A673 (cell line): ENCODE measurements around the gene PSMB10. TPM values are rescaled to one million over a fixed set of nuclear protein-coding genes. Genes with fewer than 3 reads are reported as not detected.

ENCODE experiments used
- BruUV-seq: library from RNA; stranded (reverse); fragments of 400-500 nt; replicated peaks from 2 replicates; lab custom pipeline; 2021; lab: Mats Ljungman, UMichigan
- CTCF ChIA-PET: fragments of 300-600 bp; sonication (Branson Sonifier 250); formaldehyde crosslinking; loops from one replicate; lab custom pipeline; 2022; ENCODE audit warnings: antibody characterized with exemption; lab: Charles Lee
- POLR2A ChIA-PET: fragments of 300-600 bp; sonication (Branson Sonifier 250); formaldehyde crosslinking; loops from one replicate; lab custom pipeline; 2022; ENCODE audit warnings: antibody characterized with exemption; ENCODE audit not compliant: low non-redundant PET; lab: Charles Lee
- DNase-seq: peaks from one replicate; pipeline ENCODE4 v3.0.0-alpha.2; 2015; ENCODE audit warnings: low spot score
- H3K27ac ChIP-seq: fragments of 200-600 bp; sonication (generic); 2 replicates; pipeline ENCODE4 v1.5.1; 2016; ENCODE audit warnings: mixed run types, low read depth, mild to moderate bottlenecking, mixed read lengths, antibody characterized with exemption, low read length; ENCODE audit not compliant: poor library complexity, severe bottlenecking
- H3K27me3 ChIP-seq: fragments of 200-600 bp; sonication (generic); replicated peaks from 2 replicates; pipeline ENCODE4 v1.6.1; 2017; ENCODE audit warnings: mixed run types, low read depth, mild to moderate bottlenecking, mixed read lengths, antibody characterized with exemption, low read length; ENCODE audit not compliant: insufficient read depth, poor library complexity
- H3K36me3 ChIP-seq: fragments of 200-600 bp; sonication (generic); 2 replicates; pipeline ENCODE4 v1.6.1; 2016; ENCODE audit warnings: mixed run types, mild to moderate bottlenecking, mixed read lengths, antibody characterized with exemption, low read length; ENCODE audit not compliant: insufficient read depth, poor library complexity, severe bottlenecking
- H3K4me1 ChIP-seq: fragments of 200-600 bp; sonication (generic); 2 replicates; pipeline ENCODE4 v1.6.1; 2017; ENCODE audit warnings: mixed run types, mild to moderate bottlenecking, mixed read lengths, antibody characterized with exemption, low read length; ENCODE audit not compliant: insufficient read depth, poor library complexity, severe bottlenecking
- H3K4me3 ChIP-seq: fragments of 200-600 bp; sonication (generic); 2 replicates; pipeline ENCODE4 v1.5.1; 2016; ENCODE audit warnings: low read depth, mixed run types, mild to moderate bottlenecking, mixed read lengths, low read length; ENCODE audit not compliant: poor library complexity, severe bottlenecking
- H3K9me3 ChIP-seq: fragments of 200-600 bp; sonication (generic); 2 replicates; pipeline ENCODE4 v1.6.1; 2016; ENCODE audit warnings: mixed run types, low read depth, mild to moderate bottlenecking, mixed read lengths, antibody characterized with exemption, low read length; ENCODE audit not compliant: poor library complexity, severe bottlenecking
- EZH2 ChIP-seq: fragments of 200-600 bp; sonication (generic); IDR thresholded peaks from 2 replicates; pipeline ENCODE4 v1.6.1; 2017; ENCODE audit warnings: borderline replicate concordance, low read depth, mild to moderate bottlenecking, mixed read lengths, antibody characterized with exemption, low read length; ENCODE audit not compliant: poor library complexity, severe bottlenecking
- intact Hi-C: fragments of 100-400 bp; cut with micrococcal nuclease; formaldehyde crosslinking; loops from one replicate; pipeline ENCODE4 v1.10.0; 2022; ENCODE audit not compliant: unreplicated experiment
- total RNA-seq: library from RNA; stranded (reverse); gene quantifications from 2 replicates; pipeline ENCODE4 v1.2.3, GENCODE V29; 2021
- TF ChIP-seq, protein P1 (sequence below): fragments of 300-800, 200-600 bp; sonication (generic); conservative IDR thresholded peaks from 2 replicates; pipeline ENCODE4 v1.5.1; 2017; ENCODE audit warnings: low read depth, mild to moderate bottlenecking, antibody characterized with exemption, low read length, moderate library complexity, mixed read lengths

The PSMB10 gene
- total RNA-seq, 1 experiment from 2014 or later: 21.6 TPM

DNA sequence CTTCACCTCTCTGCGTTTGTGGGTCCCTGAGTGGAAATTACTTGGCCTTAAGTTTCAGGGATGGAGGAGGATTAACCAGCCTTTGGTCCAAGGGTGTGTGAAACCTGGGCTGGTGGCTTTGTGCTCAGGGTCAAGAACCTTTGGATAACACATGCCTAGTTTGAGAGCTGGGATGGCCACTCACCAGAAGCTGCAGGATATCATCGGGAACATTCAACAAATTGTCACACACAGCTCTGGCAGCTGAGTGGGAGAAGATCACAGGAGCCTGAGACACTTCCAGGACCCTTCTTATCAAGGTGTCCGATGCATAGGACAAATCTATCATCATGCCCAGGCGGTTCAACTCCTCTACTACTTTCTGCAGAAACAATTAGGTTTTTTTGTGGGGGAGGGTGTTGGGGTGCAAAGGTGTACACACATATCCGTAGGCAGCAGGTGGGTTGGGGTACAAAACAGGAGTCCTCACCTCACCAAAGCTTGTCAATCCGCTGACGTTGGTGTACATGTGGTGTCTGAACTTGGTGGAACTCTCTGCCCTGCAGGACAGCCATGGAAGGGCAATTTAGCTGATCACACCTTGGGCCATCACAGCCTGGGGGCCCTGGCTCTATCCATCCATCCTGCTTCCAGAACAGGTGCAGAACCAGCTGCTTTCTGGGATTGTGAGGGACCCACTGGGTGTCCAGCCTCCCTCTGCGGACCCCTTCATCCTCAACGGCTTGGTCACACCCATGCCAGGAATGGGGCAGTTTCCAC, 41.0 kb upstream of the PSMB10 start:
- BruUV-seq: no TSS peak
- intact Hi-C loops: no loop called here
- ChIA-PET POLR2A (no interaction called here), CTCF (no interaction called here)
- H3K27ac ChIP-seq: no peak overlapping the region
- no peaks in the 10 kb centered on the region for H3K9me3 ChIP-seq
- no peaks in the 10 kb centered on the region for H3K4me1 ChIP-seq
- H3K27me3 ChIP-seq: no peaks in the 10 kb centered on the region
- no peak for DNase-seq
- no peak for TF ChIP-seq EZH2
- TF ChIP-seq, protein P1, sequence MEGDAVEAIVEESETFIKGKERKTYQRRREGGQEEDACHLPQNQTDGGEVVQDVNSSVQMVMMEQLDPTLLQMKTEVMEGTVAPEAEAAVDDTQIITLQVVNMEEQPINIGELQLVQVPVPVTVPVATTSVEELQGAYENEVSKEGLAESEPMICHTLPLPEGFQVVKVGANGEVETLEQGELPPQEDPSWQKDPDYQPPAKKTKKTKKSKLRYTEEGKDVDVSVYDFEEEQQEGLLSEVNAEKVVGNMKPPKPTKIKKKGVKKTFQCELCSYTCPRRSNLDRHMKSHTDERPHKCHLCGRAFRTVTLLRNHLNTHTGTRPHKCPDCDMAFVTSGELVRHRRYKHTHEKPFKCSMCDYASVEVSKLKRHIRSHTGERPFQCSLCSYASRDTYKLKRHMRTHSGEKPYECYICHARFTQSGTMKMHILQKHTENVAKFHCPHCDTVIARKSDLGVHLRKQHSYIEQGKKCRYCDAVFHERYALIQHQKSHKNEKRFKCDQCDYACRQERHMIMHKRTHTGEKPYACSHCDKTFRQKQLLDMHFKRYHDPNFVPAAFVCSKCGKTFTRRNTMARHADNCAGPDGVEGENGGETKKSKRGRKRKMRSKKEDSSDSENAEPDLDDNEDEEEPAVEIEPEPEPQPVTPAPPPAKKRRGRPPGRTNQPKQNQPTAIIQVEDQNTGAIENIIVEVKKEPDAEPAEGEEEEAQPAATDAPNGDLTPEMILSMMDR: no peak
- H3K36me3 ChIP-seq: no peaks in the 10 kb centered on the region
- H3K4me3 ChIP-seq: no peak overlapping the region

DNA sequence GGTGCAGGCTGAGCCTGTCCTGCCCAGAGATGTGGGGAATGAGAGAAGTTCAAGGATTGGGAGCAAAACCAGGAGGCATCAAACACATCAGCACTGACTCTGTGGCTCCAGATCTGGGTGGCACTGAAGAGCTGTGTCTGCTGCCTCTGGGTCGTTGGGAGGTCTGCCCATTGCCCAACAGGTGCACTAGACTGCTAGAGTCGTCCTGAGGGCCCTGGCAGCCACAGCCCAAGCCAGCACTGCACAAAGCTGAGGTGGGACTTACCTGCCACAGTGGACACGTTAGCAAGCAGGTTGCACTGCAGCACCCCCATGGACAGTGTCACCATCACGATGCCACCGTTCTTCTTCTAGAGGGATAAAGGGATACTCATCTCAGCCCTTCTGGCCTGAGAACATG, 40.4 kb upstream of the PSMB10 start:
- TF ChIP-seq, protein P1: no peak
- TF ChIP-seq EZH2: no peak
- Histone ChIP-seq H3K36me3 (no peaks in the 10 kb centered on the region), H3K4me3 (no peak overlapping the region), H3K27ac (no peak overlapping the region), H3K4me1 (no peaks in the 10 kb centered on the region), H3K9me3 (no peaks in the 10 kb centered on the region), H3K27me3 (no peaks in the 10 kb centered on the region)
- BruUV-seq: no TSS peak
- CTCF ChIA-PET: no interaction called here
- POLR2A ChIA-PET: no interaction called here
- intact Hi-C loops: no loop called here
- DNase-seq: no peak

DNA sequence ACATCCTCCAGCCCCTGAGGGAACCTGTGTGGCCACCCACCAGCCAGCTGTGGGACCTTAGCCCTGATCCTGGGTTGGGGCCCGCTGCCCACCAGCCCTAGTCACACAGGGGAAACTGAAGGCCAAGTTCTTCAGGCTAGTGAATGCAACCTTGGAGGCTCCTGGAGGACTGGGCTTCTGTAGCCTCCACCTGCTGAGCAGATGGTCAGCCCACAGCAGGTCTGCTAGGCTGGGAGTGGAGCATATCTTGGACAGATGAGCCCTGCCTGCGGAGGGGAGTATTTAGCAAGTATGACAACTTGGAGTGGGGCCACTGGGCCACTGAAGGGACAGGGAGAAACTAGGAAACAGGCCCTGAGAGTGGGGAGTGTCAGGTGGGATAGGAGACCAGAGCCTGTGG, 39.6 kb upstream of the PSMB10 start:
- no TSS peak for BruUV-seq
- Histone ChIP-seq H3K36me3 (no peaks in the 10 kb centered on the region), H3K27me3 (no peaks in the 10 kb centered on the region), H3K27ac (no peak overlapping the region), H3K4me1 (no peaks in the 10 kb centered on the region), H3K9me3 (no peaks in the 10 kb centered on the region), H3K4me3 (no peak overlapping the region)
- ChIA-PET CTCF (no interaction called here), POLR2A (no interaction called here)
- TF ChIP-seq EZH2: no peak
- TF ChIP-seq, protein P1: no peak
- intact Hi-C loops: no loop called here
- DNase-seq: no peak
